HepG2 (cell line): ENCODE measurements around the gene COPS3. TPM values are rescaled to one million over a fixed set of nuclear protein-coding genes. Genes with fewer than 3 reads are reported as not detected.

Experiments used
- ATAC-seq: fragments of 200-7000 bp; cut with Tn5 transposase; 3 replicates; pipeline ENCODE4 v1.9.1; 2020; ENCODE audit warnings: mild to moderate bottlenecking, moderate library complexity
- BruUV-seq: library from RNA; stranded (reverse); fragments of 400-500 nt; replicated peaks from 2 replicates; lab custom pipeline; 2021; lab: Mats Ljungman, UMichigan
- CTCF ChIA-PET: fragments of 300-600 bp; formaldehyde crosslinking; extraction: SDS; loops from one replicate; lab custom pipeline; 2021; ENCODE audit warnings: low total read pairs, inconsistent platforms, low intra/inter-chr PET ratio; lab: Yijun Ruan, JAX
- POLR2A ChIA-PET: fragments of 350-600 bp; sonication (Branson Sonifier 250); formaldehyde crosslinking; loops from one replicate; lab custom pipeline; 2020; ENCODE audit warnings: antibody characterized with exemption, inconsistent platforms; lab: Yijun Ruan, JAX
- DNase-seq: peaks from one replicate; pipeline ENCODE4 v3.0.0-alpha.2; 2015; ENCODE audit warnings: low spot score
- FAIRE-seq: peaks from 3 replicates; lab custom pipeline; 2011; peaks lifted over from hg19 to GRCh38; lab: Jason Lieb, UNC
- H2AFZ ChIP-seq: one replicate; pipeline ENCODE4 v1.6.1; 2011; ENCODE audit warnings: low read length, inconsistent platforms
- H3K27ac ChIP-seq: fragments of 300-600 bp; 3 replicates; pipeline ENCODE4 v1.8.0; 2011; ENCODE audit warnings: mixed run types, mild to moderate bottlenecking, mixed read lengths, low read length, inconsistent platforms; ENCODE audit not compliant: insufficient read depth; ENCODE audit errors: extremely low read length
- H3K27me3 ChIP-seq, 2 experiments: fragments of 200-600 bp in 1 of 2; 2 replicates in 1 of 2; 3 replicates in 1 of 2; pipeline versions ENCODE4 v1.6.0 to v1.8.0; 2011; ENCODE audit warnings: low read length in 2 of 2, mild to moderate bottlenecking in 2 of 2, moderate library complexity in 2 of 2, inconsistent platforms in 1 of 2; ENCODE audit not compliant: insufficient read depth in 2 of 2, control insufficient read depth in 1 of 2
- H3K36me3 ChIP-seq, 2 experiments: fragments of 200-600 bp in 1 of 2; replicated peaks in 1 of 2; 2 replicates in 1 of 2; 3 replicates in 1 of 2; pipeline versions ENCODE4 v1.5.1 to v1.8.0; 2011; ENCODE audit warnings: low read length in 2 of 2, inconsistent platforms in 1 of 2; ENCODE audit not compliant: insufficient read depth in 2 of 2, control insufficient read depth in 1 of 2
- H3K4me1 ChIP-seq: 2 replicates; pipeline ENCODE4 v1.5.1; 2012; ENCODE audit warnings: low read length, inconsistent platforms; ENCODE audit not compliant: insufficient read depth
- H3K4me2 ChIP-seq: 2 replicates; pipeline ENCODE4 v1.6.0; 2011; ENCODE audit warnings: low read depth, low read length, inconsistent platforms
- H3K4me3 ChIP-seq, 3 experiments: fragments of 200-600 bp in 1 of 3; sonication (generic), shearing (Covaris generic) in 1 of 3; replicated peaks in 1 of 3; 2 replicates each; pipeline ENCODE4 v1.5.1; 2011 to 2016; ENCODE audit warnings: low read length in 3 of 3, inconsistent platforms in 2 of 3, low read depth in 2 of 3, mild to moderate bottlenecking in 2 of 3, control low read depth in 1 of 3, mixed read lengths in 1 of 3; ENCODE audit not compliant: insufficient read depth in 1 of 3
- H3K79me2 ChIP-seq: one replicate; pipeline ENCODE4 v1.6.1; 2011; ENCODE audit warnings: low read length, inconsistent platforms; ENCODE audit not compliant: insufficient read depth
- H3K9ac ChIP-seq: 2 replicates; pipeline ENCODE4 v1.6.0; 2011; ENCODE audit warnings: mild to moderate bottlenecking, low read depth, low read length, inconsistent platforms; ENCODE audit not compliant: insufficient read depth
- H3K9me3 ChIP-seq: 2 replicates; pipeline ENCODE4 v1.5.1; 2012; ENCODE audit warnings: mild to moderate bottlenecking, low read length
- H4K20me1 ChIP-seq: 2 replicates; pipeline ENCODE4 v1.6.0; 2011; ENCODE audit warnings: inconsistent platforms, mild to moderate bottlenecking, low read length, moderate library complexity; ENCODE audit not compliant: insufficient read depth
- HNRNPK ChIP-seq: fragments of 200-400 bp; formaldehyde crosslinking; IDR thresholded peaks from 2 replicates; pipeline ENCODE4 v1.6.1; 2018; ENCODE audit warnings: low read length, low read depth, moderate library complexity, mild to moderate bottlenecking; ENCODE audit not compliant: poor library complexity, severe bottlenecking
- MIER2 ChIP-seq: IDR thresholded peaks from 2 replicates; pipeline ENCODE4 v1.6.1; 2016; ENCODE audit warnings: missing biosample characterization, missing genetic modification reagents
- THYN1 ChIP-seq: sonication (generic); formaldehyde crosslinking; IDR thresholded peaks from 2 replicates; pipeline ENCODE4 v1.8.1; 2023; ENCODE audit warnings: low read depth, mild to moderate bottlenecking, moderate library complexity, missing genetic modification reagents, borderline replicate concordance
- ZKSCAN1 ChIP-seq: fragments of 150-350 bp; IDR thresholded peaks from 2 replicates; pipeline ENCODE4 v1.6.1; 2014; ENCODE audit warnings: low read length
- ZNF17 ChIP-seq: sonication (generic); formaldehyde crosslinking; IDR thresholded peaks from 2 replicates; pipeline ENCODE4 v1.5.0; 2020; ENCODE audit warnings: mild to moderate bottlenecking, missing genetic modification reagents
- ZNF503 ChIP-seq: sonication (generic); formaldehyde crosslinking; IDR thresholded peaks from 2 replicates; pipeline ENCODE4 v1.4.0; 2020; ENCODE audit warnings: missing genetic modification reagents
- ZNF512 ChIP-seq: sonication (generic); formaldehyde crosslinking; IDR thresholded peaks from 2 replicates; pipeline ENCODE4 v1.4.0; 2020; ENCODE audit warnings: mild to moderate bottlenecking, missing genetic modification reagents
- WGBS: methylation state at CpG from one replicate; pipeline ENCODE4 v1.1.6; 2017; ENCODE audit warnings: low lambda C conversion rate; 5-methylcytosine and 5-hydroxymethylcytosine counted together
- in situ Hi-C: cut with HindIII; loops from 2 replicates; pipeline ENCODE4 v1.10.0; 2017; ENCODE audit warnings: low pct_unique_long_range_greater_than_20kb; ENCODE audit not compliant: extremely low pct_ligation_motif_present
- intact Hi-C: fragments of 100-400 bp; cut with micrococcal nuclease; formaldehyde crosslinking; loops from one replicate; pipeline ENCODE4 v1.10.0; 2022; ENCODE audit not compliant: unreplicated experiment
- polyA plus RNA-seq, 8 experiments: library from polyadenylated mRNA; depleted of rRNA in 3 of 8; stranded (reverse) in 7 of 8; unstranded in 1 of 8; fragments of >200 nt; fragmentation: Illumina TruSeq in 4 of 8; extraction: Trizol in 4 of 8; gene quantifications; 2 replicates each; pipeline versions ENCODE4 v1.2.1 to v1.2.3, GENCODE V29; 2011 to 2016; ENCODE audit warnings: low read depth in 4 of 8, missing spikeins in 1 of 8, mixed read lengths in 1 of 8; ENCODE audit not compliant: insufficient read depth in 1 of 8
- total RNA-seq, 5 experiments: library from RNA; depleted of rRNA; stranded (reverse); fragments of >200 nt; fragmentation: Illumina TruSeq; extraction: Trizol; gene quantifications; 2 replicates each; pipeline ENCODE4 v1.2.3, GENCODE V29; 2016; ENCODE audit warnings: low read depth in 1 of 5

COPS3 gene
- total and polyA plus RNA-seq, 2 of the 13 experiments (the other 11 are each of a cell fraction or from before 2014, with no cell fraction given): 46.3 to 103 TPM

GRCh38 chr17:17264430-17264829, 16.6 kb downstream of the COPS3 start:
- intact Hi-C loops (no loop called here), in situ Hi-C loops (no loop called here)
- H3K79me2 ChIP-seq: no peaks in the 10 kb centered on the region
- H3K27ac ChIP-seq: no peak overlapping the region
- CTCF ChIA-PET: no interaction called here
- FAIRE-seq: no peak
- H3K36me3 ChIP-seq: peaks cover 16 to 65% of the 10 kb centered on the region in 2 experiments
- ATAC-seq: no peak
- TF ChIP-seq ZNF17 (CRISPR knock-in tag): no peak
- no peak for TF ChIP-seq THYN1 (CRISPR knock-in tag)
- TF ChIP-seq HNRNPK: no peak
- no peak for TF ChIP-seq ZNF512 (CRISPR knock-in tag)
- TF ChIP-seq ZNF503 (CRISPR knock-in tag): no peak
- no peak for TF ChIP-seq MIER2 (CRISPR knock-in tag)
- no peak for TF ChIP-seq ZKSCAN1
- POLR2A ChIA-PET: no interaction called here
- BruUV-seq: no TSS peak
- H3K9ac ChIP-seq: no peak overlapping the region
- WGBS: 90% methylated on average over 2 of the region's 2 CpGs
- H2AFZ ChIP-seq: no peak overlapping the region
- no peak for DNase-seq
- no peaks in the 10 kb centered on the region for H3K9me3 ChIP-seq
- no peaks in the 10 kb centered on the region for H4K20me1 ChIP-seq
- no peak overlapping the region for H3K4me2 ChIP-seq
- no peaks in the 10 kb centered on the region for H3K4me1 ChIP-seq
- H3K27me3 ChIP-seq: no peaks in the 10 kb centered on the region
- H3K4me3 ChIP-seq: no peak overlapping the region
